ENCODE data around the gene TMEM108.

TMEM108 gene

DNA sequence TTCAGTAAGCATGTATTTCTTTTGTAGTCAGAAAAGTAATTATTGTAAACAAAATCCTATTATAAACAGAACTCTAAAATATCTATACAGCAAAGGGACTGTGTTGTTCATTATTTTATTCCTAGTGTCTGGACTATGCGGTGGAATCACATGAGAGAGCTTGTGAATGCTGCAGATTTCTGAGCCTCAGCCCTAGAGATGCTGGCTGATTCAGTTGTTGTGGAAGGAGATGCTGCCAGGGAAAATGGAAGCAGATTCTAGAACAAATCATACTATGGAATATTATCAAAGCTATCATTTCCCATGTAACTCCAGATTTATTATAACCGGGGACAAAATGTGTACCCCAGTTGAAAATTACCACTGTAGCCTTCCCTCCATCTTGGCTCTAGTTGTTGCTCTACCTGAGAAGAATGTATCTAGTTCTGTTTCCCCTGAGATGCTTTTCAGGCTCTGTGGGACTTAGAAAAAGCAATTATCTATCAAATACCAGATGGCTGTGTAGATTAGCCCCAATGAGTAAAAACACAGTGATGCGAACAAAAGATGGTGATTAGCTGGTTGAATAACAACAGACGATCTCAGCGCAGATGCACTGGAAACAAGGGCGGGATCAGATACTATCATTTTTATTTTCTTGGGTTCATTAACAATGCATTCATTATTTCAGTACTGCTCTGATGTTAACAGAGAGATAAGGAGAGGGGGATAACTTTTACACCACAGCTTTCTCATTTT, 131.3 kb downstream of the TMEM108 start:
- no peak for DNase-seq

DNA sequence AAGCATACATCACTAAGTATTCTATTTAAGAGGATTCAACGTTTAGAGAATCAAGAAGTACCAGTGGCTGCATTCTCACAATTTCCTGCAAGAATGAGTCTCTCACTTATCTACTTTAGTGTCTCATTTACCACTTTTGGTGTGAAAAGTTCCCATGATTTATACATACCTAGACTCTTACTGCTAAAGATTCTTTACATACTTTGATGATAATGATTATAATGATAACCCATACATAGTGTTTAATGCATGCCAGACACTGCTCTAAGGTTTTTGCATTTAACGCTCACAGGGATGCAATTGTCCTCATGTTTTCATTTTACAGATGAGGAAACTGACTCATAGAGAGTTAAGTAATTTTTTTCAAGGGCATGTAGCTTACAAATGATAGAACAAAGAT, 133.6 kb downstream of the TMEM108 start:
- DNase-seq, result no peak

DNA sequence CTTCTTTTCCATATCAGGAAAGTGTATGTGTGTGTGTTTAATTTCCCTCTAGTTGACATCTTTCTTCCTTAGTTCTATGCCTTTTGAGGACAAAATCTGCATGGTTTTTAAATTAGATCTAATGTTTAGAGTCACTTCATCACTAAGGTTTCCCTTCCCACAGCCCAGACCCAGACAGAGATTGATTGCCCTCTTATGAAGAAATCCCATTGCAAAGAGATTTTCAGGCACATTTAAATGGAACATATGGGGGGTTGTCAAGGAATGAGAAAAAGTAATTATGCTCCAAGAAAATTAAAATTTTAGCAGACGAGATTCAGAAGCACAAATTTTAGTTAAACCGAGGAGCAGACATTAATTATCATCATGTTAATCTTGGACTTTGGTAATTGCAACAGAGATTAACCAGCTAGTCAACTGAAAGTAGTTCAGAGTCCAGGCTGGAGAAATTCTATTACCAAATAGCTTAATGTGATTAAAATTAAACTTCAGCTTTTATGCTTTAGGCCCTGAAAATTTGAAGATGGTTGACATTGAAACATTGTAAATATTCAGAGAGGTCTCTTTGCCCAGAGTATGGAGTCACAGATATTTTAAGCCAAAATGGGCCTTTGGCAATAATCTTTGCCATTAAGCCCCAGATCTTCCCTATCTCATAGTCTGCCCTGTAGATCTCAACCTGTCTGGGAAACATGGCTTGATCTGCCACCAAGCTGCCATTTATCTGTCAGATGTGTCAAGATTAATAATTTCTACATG, 143.4 kb downstream of the TMEM108 start:
- no peak for DNase-seq

DNA sequence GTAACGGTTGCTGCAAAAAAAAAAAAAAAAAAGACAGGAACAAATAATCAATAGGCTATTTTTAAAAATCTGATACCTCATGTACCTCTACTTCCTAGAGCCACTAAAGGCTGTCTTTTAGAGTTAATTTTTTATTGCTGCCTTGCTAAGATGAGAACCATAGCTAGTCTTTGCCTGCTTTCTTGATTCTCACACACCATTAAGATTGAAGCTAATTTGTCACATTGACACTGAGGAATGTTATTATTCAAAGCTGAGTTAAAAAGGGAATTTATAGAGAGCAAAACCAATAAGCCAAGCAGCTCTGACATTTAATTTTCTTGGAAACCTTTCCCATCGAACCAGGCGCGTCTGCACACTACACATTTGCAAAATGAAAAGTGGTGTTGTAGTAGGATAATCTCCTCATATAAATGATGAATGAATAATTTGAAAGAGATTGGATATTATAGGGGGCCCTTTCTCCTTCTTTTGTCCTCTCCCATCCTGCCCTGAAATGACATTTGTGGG, 149.7 kb downstream of the TMEM108 start:
- no peak for DNase-seq

DNA sequence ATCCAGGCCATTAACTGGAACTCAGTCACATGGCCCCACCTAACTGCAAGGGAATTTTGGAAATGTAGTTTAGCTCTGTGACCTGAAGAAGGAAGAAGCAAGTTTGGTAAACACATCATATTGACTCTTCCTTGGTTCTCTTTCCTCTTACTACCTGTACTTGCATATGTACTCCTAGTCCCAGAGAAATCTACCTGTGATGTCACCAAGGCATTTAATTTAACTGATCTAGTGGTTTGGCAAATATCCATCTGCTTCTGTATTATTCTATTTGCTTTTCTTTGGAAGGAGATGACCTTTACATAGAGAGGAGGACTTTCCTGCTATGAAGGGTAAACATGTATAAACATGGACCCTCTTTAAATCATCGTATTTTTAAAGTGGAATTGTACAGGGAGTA, 150.8 kb downstream of the TMEM108 start:
- DNase-seq, result no peak

DNA sequence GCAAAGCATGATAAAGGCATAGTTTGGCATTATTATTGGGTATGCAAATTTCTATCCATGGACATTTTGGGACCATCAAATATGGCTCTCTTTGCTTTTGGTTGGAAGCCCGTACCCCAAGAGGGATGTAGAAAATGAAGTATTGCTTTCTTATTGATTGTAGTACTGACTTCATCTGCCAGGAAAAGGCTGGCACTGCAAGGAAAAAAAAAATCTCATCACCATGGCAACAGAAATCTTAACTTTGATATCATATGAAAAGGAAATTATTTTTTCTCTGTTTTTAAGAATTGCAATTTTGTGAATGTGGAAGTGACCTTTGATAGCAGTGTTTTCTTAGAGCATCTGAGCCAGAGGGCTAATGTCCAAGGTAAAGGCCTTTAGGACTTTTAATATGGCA, 151.7 kb downstream of the TMEM108 start:
- no peak for DNase-seq

DNA sequence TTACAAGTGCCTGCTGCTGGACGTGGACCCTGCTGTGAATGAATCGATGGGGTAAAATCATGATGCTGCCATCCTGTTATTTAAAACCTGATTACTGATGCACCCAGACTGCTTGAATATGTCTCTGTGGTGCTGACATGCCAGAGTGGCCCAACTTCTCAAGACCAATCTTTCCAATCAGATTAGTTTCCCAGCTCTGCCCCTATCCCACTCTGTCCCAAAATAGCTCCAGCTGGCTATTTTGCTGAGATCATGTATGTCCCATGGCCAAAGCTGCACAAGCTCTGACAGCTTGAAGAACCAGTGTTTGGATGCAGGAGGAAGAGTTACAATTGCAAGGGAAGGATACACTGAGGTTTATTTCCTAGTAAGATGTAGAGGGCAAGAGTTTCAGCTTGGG, 153.6 kb downstream of the TMEM108 start:
- no peak for DNase-seq

DNA sequence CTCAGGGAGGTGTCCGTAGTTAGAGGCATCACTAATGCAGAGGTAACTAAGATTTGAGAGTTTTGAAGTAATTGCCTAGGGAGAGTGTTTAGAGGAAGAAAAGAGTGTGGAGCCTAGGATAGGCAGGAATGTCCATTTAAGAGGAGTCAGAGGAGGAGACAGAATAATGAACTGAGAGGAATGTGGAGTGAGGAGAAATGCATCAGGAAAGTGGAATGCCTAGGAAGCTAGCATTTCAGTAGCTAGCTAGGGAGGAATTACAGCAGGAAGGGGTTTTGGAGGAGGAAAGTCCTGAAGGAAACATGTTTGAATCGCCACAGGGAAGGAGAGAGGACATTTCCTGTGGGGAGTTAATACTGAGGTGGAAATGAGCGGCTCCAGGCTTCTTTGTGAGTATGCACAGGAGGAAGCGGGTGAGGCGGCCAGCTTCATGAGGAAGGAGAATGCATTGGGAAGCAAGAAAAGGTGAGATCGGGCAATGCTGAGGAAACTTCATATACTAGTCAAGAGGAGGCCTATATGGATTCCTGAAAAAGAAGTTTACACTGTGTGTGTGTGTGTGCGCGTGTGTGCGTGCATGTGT, 154.3 kb downstream of the TMEM108 start:
- DNase-seq, result no peak

DNA sequence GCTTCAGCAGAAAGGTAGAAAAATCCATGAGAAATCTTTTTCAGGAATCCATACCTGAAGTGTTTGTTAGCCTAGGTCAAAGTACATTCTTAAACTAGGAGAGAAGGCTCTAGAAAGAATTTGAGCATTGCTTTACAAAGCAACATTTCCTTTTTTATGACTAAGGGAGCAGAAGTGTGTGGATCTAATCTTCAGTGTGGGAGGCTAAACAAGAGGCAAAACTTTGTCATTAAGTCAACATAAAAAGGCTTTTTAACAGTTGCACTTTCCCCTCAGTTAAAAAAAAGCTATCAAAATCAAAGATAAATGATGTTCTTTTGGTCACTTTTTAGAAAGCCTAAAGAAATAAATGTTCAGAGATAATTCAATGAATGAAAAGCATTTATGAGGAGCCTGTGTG, 154.8 kb downstream of the TMEM108 start:
- DNase-seq, result no peak

DNA sequence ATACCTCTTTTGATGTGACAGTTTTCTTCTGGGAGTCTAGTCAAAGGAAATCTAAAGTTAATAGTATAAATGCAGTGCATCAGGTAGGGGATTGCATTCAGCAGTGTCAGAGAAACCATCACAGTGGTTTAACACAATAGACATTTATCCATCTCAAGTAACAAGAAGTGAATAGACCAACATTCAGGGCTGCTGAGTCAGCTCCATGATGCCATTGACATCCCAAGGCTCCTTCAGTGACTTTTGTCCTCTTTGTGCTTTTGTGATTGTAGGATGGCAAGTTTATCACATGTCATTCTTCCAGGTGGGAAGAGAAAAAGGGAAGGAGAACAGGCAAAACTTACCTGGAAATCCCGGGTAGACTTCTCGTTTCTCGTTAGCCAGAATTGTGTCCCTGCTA, 158.3 kb downstream of the TMEM108 start:
- DNase-seq, result no peak

DNA sequence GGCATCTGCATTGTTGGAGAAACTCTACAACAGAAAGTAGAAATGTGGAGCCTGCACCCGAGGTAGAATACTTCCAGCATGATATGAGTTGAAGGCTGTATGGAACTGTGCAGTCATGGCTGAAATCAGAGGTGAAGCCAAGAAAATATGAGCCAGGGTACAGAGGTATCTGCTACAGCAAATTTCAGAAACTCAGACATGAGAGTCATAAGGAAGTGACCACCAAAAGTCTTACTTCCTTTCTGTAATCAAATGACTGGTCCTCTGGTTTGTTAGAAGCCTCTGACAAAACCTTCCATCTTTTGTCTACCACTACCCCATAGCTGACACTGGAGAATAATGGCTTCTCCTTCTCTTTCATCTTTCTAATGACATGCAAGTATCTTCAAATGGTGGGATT, 159.4 kb downstream of the TMEM108 start:
- no peak for DNase-seq

DNA sequence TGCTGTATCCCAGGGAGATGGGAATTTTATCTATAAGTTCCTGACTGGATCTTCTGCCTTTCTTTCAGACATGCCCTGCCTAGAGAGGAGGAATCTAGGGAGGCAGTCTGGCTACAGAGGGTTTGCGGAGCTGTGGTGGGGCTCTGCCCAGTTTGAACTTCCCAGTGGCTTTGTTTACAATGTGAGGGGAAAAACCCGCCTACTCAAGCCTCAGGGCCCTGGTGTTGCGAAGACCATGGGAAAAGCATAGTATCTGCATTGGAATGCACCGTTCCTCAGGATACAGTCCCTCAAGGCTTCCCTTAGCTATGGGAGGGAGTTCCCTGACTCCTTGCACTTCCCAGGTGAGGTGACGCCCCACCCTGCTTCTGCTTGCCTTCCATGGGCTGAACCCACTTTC, 168.7 kb downstream of the TMEM108 start:
- DNase-seq, result no peak

DNA sequence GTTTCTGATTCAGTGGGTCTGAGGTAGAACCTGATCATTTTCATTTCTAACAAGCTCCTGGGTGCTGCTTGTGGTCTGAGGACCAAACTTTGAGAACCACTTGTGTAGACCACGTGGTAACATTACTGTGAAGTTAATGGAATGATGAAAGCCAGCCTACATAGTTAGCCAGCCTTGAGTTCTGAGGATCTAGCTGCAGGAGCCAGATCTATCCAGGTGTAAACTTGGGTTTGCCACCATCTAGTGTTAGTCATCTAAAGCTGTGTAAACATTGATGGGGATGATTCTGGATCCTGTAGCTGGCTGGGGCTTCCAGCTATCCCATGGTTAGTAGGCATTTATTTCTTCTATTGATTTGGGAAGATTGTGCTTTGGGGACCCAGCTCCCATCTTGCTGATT, 170.0 kb downstream of the TMEM108 start:
- DNase-seq, result no peak

DNA sequence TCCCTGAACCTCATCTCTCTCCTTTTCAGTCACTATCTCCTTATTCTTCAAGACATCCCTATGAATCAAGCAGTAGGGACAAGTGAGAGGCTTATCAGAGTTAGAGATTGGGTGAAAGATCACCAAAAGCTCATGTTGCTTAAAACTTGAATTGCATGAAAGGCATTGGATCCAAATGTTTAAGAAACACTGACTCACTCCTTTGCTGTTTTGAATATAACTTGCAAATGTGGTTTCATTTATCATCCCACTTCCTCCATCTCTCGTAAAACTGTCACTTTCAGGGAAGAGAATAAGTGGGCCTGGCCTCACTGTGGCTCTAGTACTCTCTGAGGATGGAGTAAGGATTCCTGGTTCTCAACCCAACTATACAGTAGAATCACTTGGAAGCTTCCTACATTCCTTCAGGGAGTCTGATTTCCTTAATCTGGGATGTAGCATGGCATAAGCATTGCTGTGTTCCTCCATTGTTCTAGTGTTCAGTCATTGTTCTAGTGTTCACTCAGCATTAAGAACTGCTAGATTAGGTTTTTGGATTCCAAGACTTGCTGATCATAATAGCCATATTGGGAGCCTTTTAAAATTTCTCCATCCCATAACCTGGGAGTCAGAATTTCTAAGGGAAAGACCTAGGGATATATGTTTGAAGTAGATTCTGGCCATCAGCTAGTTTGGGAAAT, 171.8 kb downstream of the TMEM108 start:
- DNase-seq, result no peak

DNA sequence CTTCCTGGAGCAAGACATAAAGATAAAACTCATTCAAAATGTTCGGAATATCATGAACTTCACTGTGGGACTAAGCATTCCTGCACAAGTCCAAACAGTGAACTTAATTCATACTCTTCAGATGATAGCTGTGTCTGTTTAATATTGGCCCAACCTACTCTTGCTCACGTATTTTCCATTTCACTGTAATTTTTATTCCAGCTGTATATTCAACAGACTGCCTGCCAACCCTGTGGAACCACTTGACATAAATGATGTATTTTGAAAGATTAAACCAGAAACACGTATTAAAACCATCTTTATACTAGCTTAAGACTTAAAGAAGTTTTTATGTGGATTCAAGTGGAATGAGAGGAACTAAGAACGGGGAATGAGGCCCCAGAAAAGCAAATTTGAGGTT, 172.5 kb downstream of the TMEM108 start:
- DNase-seq, result no peak

DNA sequence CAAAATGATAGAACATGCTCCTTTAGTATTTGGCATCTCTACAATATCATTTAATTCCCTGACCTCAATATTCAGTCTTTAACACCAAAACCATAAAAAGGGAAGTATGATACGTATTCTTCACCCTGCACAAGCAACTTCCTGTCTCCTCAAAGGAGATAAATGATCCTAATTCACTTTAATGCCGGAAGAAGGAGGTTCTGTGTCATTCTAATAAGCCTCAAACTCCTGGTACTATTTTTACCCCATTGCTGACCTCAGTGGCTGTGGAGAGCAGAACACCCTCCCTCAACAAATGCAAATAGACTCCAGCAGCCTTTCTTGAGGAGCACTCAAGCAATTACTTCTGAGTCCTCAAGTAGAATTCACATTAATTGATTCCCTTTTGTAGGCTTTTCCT, 173.3 kb downstream of the TMEM108 start:
- no peak for DNase-seq

DNA sequence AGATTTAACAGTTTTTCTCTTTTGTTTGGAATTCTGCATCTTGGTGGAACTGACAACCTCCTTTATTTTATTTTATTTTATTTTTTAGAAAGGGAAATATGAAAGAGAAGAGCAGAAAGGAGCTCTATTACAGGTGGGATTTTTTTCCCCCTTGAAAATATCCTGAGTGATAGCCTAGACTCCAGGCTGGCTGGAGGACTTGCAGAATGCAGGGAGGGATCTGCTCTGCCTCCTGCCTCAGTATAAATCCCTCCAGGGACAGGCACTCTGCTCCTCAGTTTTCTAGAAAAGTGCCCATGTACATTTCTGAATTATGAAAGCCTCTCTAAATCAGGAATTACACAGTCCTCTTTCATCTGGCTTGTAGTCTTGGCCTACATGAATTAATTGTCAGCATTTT, 173.7 kb downstream of the TMEM108 start:
- no peak for DNase-seq

DNA sequence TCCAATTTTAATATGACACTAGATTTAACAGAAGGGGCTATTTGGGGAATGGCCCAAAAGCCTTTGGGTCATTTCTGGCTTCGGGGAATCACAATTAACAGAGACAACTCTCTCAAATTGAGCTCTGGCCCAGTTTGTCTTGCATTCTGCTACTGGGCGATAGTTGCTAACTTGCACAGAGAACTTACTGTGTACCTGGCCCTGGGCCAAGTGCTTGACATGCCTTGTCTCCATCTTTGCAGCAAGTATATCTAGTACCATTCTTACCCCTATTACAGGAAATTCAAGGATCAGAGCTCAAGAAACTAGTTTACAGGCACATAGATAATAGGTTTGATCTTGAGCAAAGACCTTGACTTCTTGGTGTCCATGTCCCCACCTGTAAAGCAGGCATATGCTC, 175.7 kb downstream of the TMEM108 start:
- DNase-seq, result no peak

DNA sequence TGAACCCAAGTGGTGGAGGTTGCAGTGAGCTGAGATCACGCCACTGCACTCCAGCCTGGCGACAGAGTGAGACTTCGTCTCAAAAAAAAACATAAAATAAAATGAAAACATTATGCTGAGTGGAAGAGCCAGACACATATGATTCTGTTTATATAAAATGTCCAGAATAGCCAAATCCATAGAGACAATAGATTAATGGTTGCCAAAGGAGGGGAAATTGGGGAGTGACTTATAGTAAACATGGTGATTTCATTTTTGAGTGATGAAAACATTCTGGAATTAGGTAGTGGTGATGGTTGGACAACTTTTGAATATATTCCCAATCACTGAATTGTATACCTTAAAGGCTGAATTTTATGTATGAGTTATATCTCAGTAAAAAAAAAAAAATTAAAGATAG, 189.6 kb downstream of the TMEM108 start:
- no peak for DNase-seq

DNA sequence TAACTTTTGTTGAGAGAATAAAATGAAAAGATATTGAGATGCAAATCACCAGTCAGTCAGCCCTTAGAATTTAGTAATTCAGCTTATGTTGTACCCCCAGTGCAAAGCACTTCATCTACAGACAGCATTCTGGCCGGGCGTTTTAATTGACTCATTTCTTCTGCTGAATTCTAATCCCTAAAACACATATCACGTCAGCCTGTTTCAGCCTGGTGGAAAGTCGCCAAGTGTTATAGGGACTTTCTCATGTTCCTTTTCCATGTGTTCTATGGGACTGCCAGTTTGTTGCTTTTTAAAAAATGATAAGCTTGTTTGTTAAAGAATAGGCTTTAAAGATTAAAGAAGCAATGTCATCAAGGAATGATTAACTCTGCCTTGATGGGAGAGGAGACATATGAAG, 192.0 kb downstream of the TMEM108 start:
- no peak for DNase-seq

DNA sequence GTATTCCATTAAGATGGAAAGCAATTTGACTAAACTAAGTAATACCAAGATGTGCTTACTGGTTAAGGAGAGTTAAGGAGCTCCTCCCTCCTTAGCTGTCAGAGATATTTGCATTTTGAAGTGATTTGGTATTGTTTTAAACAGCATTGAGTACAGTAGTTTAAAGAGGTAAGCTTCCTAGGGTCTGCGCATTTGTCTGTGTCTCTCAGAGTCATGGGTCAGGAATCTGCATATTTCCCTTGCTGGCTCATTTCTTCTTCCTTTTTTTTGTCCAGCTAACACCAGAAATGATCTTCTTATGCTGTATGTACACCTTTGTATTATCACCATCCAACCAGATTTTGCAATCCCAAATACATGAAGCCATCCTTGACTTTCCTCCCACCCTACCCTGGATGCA, 198.7 kb downstream of the TMEM108 start:
- DNase-seq, result no peak

DNA sequence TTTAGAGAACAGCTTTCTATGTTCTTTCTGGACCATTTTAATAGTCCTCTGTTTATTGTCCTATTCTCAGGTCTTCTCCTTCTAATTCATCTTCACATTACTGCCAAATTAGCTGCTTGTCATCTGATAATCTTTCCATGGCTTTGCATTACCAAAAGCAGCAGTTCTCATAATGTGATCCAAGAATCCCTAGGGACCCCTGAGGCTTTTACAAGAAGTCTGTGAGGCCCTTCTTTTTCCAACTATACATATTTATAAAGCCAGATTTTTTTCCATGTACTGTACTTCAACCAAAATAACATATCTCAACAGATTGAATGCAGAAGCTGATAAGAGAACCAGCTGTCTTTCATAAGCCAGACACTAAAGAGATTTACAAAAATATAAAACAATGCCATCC, 199.2 kb downstream of the TMEM108 start:
- no peak for DNase-seq

DNA sequence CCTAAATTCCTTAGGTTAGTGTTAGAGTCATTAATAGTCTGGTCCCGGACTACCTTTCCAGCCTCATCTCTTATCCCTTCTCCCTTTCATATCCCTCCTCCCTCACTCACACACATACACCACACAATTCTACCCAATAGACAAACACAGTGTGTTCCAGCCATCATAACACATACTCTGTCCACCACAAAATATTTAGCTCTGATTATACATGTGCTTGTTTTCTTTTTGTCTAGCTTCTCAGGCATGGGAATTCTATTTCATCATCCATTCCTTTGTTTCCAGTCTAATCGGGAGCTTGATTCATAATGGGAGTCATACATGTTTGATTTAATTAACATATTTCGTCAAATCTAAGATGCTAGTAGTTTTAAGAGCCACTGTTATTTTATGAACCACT, 199.8 kb downstream of the TMEM108 start:
- DNase-seq, result no peak

DNA sequence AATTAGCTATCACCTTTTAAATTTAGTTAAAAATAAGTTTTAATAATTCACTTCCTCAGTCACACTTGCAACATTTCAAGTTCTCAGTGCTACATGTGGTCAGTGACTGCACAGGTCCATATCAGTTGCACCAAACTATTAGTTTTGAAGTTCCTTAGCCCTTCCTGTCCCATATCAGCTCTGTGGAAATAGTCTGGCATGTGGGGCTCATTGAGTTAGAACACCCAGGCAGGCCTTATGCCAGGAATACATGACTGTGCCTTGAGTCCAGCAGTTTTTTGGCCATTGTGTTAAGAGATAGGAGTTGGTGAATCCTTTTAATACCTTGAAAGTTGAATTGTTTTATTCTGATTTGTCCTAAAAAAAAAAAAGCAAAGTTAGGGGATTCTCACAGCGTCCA, 207.9 kb downstream of the TMEM108 start:
- DNase-seq, result no peak
